ENCODE results near the gene GKN1. TPM values are rescaled to one million over a fixed set of nuclear protein-coding genes. Genes with fewer than 3 reads are reported as not detected.

Gene GKN1
- total RNA-seq, 4 donors from 2014 or later, result not detected

DNA sequence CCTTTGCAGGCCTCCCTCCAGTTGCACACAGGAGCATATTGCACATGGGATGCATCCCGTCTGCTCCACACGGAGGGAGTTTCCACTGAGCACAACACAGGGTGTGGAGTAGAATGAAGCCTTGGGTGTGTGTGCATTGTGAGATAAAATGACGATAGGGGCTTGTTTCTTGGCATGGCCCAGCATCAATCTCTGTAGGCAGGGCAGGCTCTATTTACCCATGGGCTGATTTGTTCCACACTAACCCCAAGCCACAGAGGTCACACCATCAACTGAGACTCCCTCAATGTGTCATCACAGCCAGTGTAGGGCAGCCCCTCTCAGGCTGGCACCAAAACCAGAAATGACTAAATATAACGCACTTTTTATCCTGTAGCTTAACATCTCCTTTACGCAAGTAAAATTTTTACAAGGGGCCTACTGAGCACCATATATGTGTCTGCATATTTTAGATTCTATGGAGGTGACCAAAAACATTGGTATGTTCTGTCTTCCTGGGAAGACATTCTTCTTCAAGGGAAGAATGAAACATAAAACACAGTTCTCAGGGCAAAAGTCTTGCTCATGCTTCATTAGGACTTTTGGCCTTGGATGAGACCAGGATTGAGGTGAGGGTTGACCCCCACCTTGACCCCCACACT lies 2.7 kb upstream of the GKN1 start:
- Histone ChIP-seq H3K4me1 (no peaks in the 10 kb centered on the region), H3K9me3 (no peaks in the 10 kb centered on the region), H3K27ac (no peak overlapping the region), H3K36me3 (no peaks in the 10 kb centered on the region), H3K4me3 (no peak overlapping the region), H3K27me3 (no peaks in the 10 kb centered on the region)
- TF ChIP-seq CTCF (IDR thresholded peaks at IDR 0.05 in 4 of 5, conservative IDR thresholded peaks at IDR 0.05 in 1 of 5), result no peak
- TF ChIP-seq POLR2A (IDR thresholded peaks at IDR 0.05), result no peak
- ATAC-seq, result no peak
- DNase-seq, result no peak
- in situ Hi-C loops (cut with MboI; ENCODE audit: low sequenced_read_pairs in 4 of 4), result no loop called here
- intact Hi-C loops (cut with DNase I; ENCODE audit: low total_unique reads), result no loop called here

DNA sequence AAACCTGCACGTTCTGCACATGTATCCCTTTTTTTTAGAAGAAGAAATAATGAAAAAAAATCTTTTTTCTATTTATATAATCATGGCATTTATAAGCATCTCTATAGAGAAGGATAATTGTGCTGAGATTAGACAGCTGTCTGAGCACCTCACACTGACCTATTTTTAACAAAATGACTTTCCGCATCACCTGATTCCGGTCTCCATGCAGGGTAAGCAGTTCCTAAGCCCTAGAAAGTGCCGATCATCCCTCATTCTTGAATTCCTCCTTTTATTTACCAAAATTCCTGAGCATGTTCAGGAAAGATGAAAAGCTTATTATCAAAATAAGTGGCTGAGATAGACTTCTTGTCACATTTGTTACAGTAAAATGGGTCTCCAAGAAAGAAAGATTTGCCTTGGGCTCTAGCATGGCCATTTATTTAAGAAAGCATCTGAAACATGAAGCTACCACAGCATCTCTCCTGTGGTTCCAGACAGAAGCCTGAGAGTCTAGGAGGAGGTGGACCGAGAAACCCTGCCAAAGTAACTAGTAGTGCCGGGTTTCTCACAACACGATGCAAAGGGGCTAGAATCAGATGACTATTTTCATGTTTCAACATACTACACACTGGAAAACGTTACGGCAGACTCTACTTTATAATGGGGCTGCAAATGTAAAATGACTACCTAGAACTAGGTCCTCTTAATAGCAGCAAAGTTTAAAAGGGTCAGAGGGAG lies 670 bp downstream of the GKN1 start:
- Histone ChIP-seq H3K27ac (no peak overlapping the region), H3K4me3 (no peak overlapping the region), H3K9me3 (no peaks in the 10 kb centered on the region), H3K4me1 (no peaks in the 10 kb centered on the region), H3K27me3 (no peaks in the 10 kb centered on the region), H3K36me3 (no peaks in the 10 kb centered on the region)
- ATAC-seq (no peak), DNase-seq (no peak)
- TF ChIP-seq CTCF (IDR thresholded peaks at IDR 0.05 in 4 of 5, conservative IDR thresholded peaks at IDR 0.05 in 1 of 5) (no peak), POLR2A (IDR thresholded peaks at IDR 0.05) (no peak)
- in situ Hi-C loops (cut with MboI; ENCODE audit: low sequenced_read_pairs in 4 of 4) (no loop called here), intact Hi-C loops (cut with DNase I; ENCODE audit: low total_unique reads) (no loop called here)

DNA sequence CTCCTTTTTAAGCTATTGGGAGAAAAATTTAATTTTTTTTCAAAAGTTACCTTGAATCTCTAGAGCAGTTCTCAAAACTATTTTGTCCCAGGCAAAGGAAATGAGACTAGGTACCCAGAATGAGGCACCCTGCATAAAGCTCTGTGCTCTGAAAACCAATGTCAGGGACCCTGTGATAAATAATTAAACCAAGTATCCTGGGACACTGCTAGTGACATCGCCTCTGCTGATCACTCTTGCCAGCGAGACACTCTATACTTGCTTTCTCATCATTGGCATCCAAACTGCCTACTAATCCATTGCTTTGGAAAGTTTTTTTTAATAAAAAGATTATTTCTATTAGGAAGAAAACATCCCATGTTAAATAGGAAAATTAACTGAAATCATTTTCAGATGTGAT lies 1.4 kb downstream of the GKN1 start:
- H3K4me1 ChIP-seq, result no peaks in the 10 kb centered on the region
- H3K4me3 ChIP-seq, result no peak overlapping the region
- no peak for ATAC-seq
- in situ Hi-C loops (cut with MboI; ENCODE audit: low sequenced_read_pairs in 4 of 4) (no loop called here), intact Hi-C loops (cut with DNase I; ENCODE audit: low total_unique reads) (no loop called here)
- H3K27me3 ChIP-seq, result no peaks in the 10 kb centered on the region
- H3K27ac ChIP-seq, result no peak overlapping the region
- H3K9me3 ChIP-seq, result no peaks in the 10 kb centered on the region
- DNase-seq, result no peak
- TF ChIP-seq CTCF (IDR thresholded peaks at IDR 0.05 in 4 of 5, conservative IDR thresholded peaks at IDR 0.05 in 1 of 5), result no peak
- no peak for TF ChIP-seq POLR2A (IDR thresholded peaks at IDR 0.05)
- no peaks in the 10 kb centered on the region for H3K36me3 ChIP-seq

- Histone ChIP-seq H3K9me3 (no peaks in the 10 kb centered on the region), H3K36me3 (no peaks in the 10 kb centered on the region), H3K27me3 (no peaks in the 10 kb centered on the region), H3K4me1 (no peaks in the 10 kb centered on the region), H3K27ac (no peak overlapping the region), H3K4me3 (no peak overlapping the region)
- no peak for ATAC-seq
- no peak for DNase-seq
- intact Hi-C loops (cut with DNase I; ENCODE audit: low total_unique reads) (no loop called here), in situ Hi-C loops (cut with MboI; ENCODE audit: low sequenced_read_pairs in 4 of 4) (no loop called here)
- TF ChIP-seq POLR2A (IDR thresholded peaks at IDR 0.05) (no peak), CTCF (IDR thresholded peaks at IDR 0.05 in 4 of 5, conservative IDR thresholded peaks at IDR 0.05 in 1 of 5) (no peak)
These were observed 3.0 kb downstream of the GKN1 start for GRCh38 chr2:68977453-68977852.
